ENCODE data around the gene SLCO4A1.

The SLCO4A1 gene

GRCh38 chr20:62671765-62672164 is 29.5 kb downstream of the SLCO4A1 start:
- no peak for TF ChIP-seq CTCF (IDR thresholded peaks at IDR 0.05; ENCODE audit: low read depth, low read length, missing control alignments)
- H3K4me3 ChIP-seq (replicated peaks; ENCODE audit: low read depth, low read length) = no peak overlapping the region
- DNase-seq (ENCODE audit: extremely low read depth, low read depth) = no peak

GRCh38 chr20:62674370-62674769 is 32.1 kb downstream of the SLCO4A1 start:
- TF ChIP-seq CTCF (IDR thresholded peaks at IDR 0.05; ENCODE audit: low read depth, low read length, missing control alignments) = no peak
- DNase-seq (ENCODE audit: extremely low read depth, low read depth) = no peak
- no peak overlapping the region for H3K4me3 ChIP-seq (replicated peaks; ENCODE audit: low read depth, low read length)

- no peak overlapping the region for H3K4me3 ChIP-seq (replicated peaks; ENCODE audit: low read depth, low read length)
- no peak for TF ChIP-seq CTCF (IDR thresholded peaks at IDR 0.05; ENCODE audit: low read depth, low read length, missing control alignments)
- DNase-seq (ENCODE audit: extremely low read depth, low read depth) = no peak
Measured at GRCh38 chr20:62675156-62675876, 33.0 kb downstream of the SLCO4A1 start.

GRCh38 chr20:62675877-62676260 is 33.6 kb downstream of the SLCO4A1 start:
- no peak for DNase-seq (ENCODE audit: extremely low read depth, low read depth)
- H3K4me3 ChIP-seq (replicated peaks; ENCODE audit: low read depth, low read length) = no peak overlapping the region

GRCh38 chr20:62676976-62677375 is 34.7 kb downstream of the SLCO4A1 start:
- TF ChIP-seq CTCF (IDR thresholded peaks at IDR 0.05; ENCODE audit: low read depth, low read length, missing control alignments) = no peak
- no peak overlapping the region for H3K4me3 ChIP-seq (replicated peaks; ENCODE audit: low read depth, low read length)
- DNase-seq (ENCODE audit: extremely low read depth, low read depth) = no peak

More at GRCh38 chr20:62675877-62676260, 33.6 kb downstream of the SLCO4A1 start:
- TF ChIP-seq CTCF (IDR thresholded peaks at IDR 0.05; ENCODE audit: low read depth, low read length, missing control alignments) = no peak

GRCh38 chr20:62677678-62678077 is 35.4 kb downstream of the SLCO4A1 start:
- no peak for TF ChIP-seq CTCF (IDR thresholded peaks at IDR 0.05; ENCODE audit: low read depth, low read length, missing control alignments)
- no peak overlapping the region for H3K4me3 ChIP-seq (replicated peaks; ENCODE audit: low read depth, low read length)
- no peak for DNase-seq (ENCODE audit: extremely low read depth, low read depth)

GRCh38 chr20:62678553-62678952 is 36.2 kb downstream of the SLCO4A1 start:
- no peak for DNase-seq (ENCODE audit: extremely low read depth, low read depth)
- H3K4me3 ChIP-seq (replicated peaks; ENCODE audit: low read depth, low read length) = no peak overlapping the region
- TF ChIP-seq CTCF (IDR thresholded peaks at IDR 0.05; ENCODE audit: low read depth, low read length, missing control alignments) = no peak

Data from HFF-Myc (cell line).